ENCODE measurements around the gene SOWAHC.

GRCh38 chr2:109611467-109612095 lies 2.6 kb upstream of the SOWAHC start:
- TF ChIP-seq CTCF (conservative IDR thresholded peaks at IDR 0.05; ENCODE audit: low read depth, low read length): no peak
- no peak for TF ChIP-seq EZH2 (IDR thresholded peaks at IDR 0.05; ENCODE audit: borderline replicate concordance, low read depth, low read length, poor library complexity, severe bottlenecking)

All from A673 (cell line).